Kidney (tissue), 14 donors: Measurements from ENCODE around the gene NEK7. TPM values are rescaled to one million over a fixed set of nuclear protein-coding genes. Genes with fewer than 3 reads are reported as not detected.
A peak's percentile ranks its signal among the peaks of the same experiment; 100 is the strongest.

Experiments
- DNase-seq, 5 donors: peaks; one replicate each; pipeline ENCODE4 v3.0.0-alpha.2; 2013 to 2020
- FAIRE-seq: peaks from 2 replicates; lab custom pipeline; 2012; peaks lifted over from hg19 to GRCh38; lab: Jason Lieb, UNC
- H3K27ac ChIP-seq, 2 donors: one replicate each; pipeline ENCODE4 v1.7.0; 2013; ENCODE audit warnings: low read depth in 2 of 2, low read length in 2 of 2, inconsistent platforms in 1 of 2
- H3K27me3 ChIP-seq: one replicate; pipeline ENCODE4 v1.7.1; 2013; ENCODE audit warnings: low read length, inconsistent platforms; ENCODE audit not compliant: control insufficient read depth, insufficient read depth
- H3K36me3 ChIP-seq, 3 donors: one replicate each; pipeline versions ENCODE4 v1.7.0 to v1.7.1; 2013; ENCODE audit warnings: low read length in 3 of 3, control low read depth in 1 of 3, inconsistent platforms in 1 of 3; ENCODE audit not compliant: insufficient read depth in 3 of 3, control insufficient read depth in 2 of 3
- H3K4me1 ChIP-seq, 3 donors: one replicate each; pipeline versions ENCODE4 v1.7.0 to v1.7.1; 2013; ENCODE audit warnings: low read length in 3 of 3, inconsistent platforms in 1 of 3, low read depth in 1 of 3; ENCODE audit not compliant: control insufficient read depth in 2 of 3, insufficient read depth in 2 of 3
- H3K4me3 ChIP-seq, 3 donors: one replicate each; pipeline versions ENCODE4 v1.7.0 to v1.8.1; 2013; ENCODE audit warnings: low read length in 3 of 3, control low read depth in 1 of 3, inconsistent platforms in 1 of 3
- H3K9ac ChIP-seq, 3 donors: one replicate each; pipeline versions ENCODE4 v1.7.0 to v1.7.1; 2013; ENCODE audit warnings: low read length in 3 of 3, control low read depth in 1 of 3, inconsistent platforms in 1 of 3
- H3K9me3 ChIP-seq, 3 donors: one replicate each; pipeline versions ENCODE4 v1.7.0 to v1.7.1; 2013; ENCODE audit warnings: low read length in 3 of 3, control low read depth in 1 of 3, inconsistent platforms in 1 of 3; ENCODE audit not compliant: control insufficient read depth in 2 of 3, insufficient read depth in 1 of 3
- intact Hi-C: fragments of 100-400 bp; cut with DNase I; formaldehyde crosslinking; loops from one replicate; pipeline ENCODE4 v1.11.1; 2022
- polyA plus RNA-seq: library from polyadenylated mRNA; stranded (reverse); fragments of 350-450 nt; fragmentation: Illumina TruSeq; extraction: RNeasy Lipid Tissue Mini Kit (QIAGEN cat#74804); gene quantifications from one replicate; pipeline ENCODE4 v1.2.3, GENCODE V29; 2014; ENCODE audit warnings: low read depth, low replicate concordance; ENCODE audit not compliant: insufficient read depth
- total RNA-seq: library from RNA; stranded (reverse); fragmentation: NEBNext Ultra II Directional; extraction: Animal tissue kit (Norgen Biotek cat#: 25700); gene quantifications from one replicate; pipeline ENCODE4 v1.2.1, GENCODE V29; 2021
- TF ChIP-seq, protein P1 (sequence below): IDR thresholded peaks from 3 replicates; pipeline ENCODE4 v1.5.1; 2012; ENCODE audit warnings: mild to moderate bottlenecking, moderate library complexity, borderline replicate concordance; ENCODE audit not compliant: insufficient read depth; ENCODE audit errors: extremely low read depth
- donor health status: control.
- donor health status: control.
- donor health status: control.
- donor health status: control.
- donor health status: control.
- donor health status: DM: yes; HTN: yes; CAD: no.
- donor health status: Normal renal cell carcinoma (clear cell type).

NEK7 gene
- total and polyA plus RNA-seq, 2 donors from 2014 or later = 17.3 to 65.5 TPM

DNA sequence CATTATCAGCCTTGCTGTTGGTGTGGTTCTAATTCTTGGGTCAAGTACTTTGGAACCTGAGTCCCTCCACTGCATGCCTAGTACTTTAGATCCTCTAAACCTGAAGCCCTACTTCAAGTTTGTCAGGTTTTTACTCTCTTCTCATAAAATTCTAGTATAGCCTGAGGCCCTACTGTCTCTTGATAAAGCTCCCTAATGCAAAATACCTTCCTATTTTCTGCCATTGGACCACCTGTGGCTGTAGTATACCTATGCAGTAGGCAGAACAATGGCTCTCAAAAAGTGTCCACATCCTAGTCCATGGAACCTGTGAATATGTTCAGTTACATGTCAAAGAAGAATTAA lies 47.5 kb upstream of the NEK7 start:
- DNase-seq (no peak), FAIRE-seq (no peak)
- no peak overlapping the region for H3K4me3 ChIP-seq
- intact Hi-C loops = no loop called here
- TF ChIP-seq, protein P1, sequence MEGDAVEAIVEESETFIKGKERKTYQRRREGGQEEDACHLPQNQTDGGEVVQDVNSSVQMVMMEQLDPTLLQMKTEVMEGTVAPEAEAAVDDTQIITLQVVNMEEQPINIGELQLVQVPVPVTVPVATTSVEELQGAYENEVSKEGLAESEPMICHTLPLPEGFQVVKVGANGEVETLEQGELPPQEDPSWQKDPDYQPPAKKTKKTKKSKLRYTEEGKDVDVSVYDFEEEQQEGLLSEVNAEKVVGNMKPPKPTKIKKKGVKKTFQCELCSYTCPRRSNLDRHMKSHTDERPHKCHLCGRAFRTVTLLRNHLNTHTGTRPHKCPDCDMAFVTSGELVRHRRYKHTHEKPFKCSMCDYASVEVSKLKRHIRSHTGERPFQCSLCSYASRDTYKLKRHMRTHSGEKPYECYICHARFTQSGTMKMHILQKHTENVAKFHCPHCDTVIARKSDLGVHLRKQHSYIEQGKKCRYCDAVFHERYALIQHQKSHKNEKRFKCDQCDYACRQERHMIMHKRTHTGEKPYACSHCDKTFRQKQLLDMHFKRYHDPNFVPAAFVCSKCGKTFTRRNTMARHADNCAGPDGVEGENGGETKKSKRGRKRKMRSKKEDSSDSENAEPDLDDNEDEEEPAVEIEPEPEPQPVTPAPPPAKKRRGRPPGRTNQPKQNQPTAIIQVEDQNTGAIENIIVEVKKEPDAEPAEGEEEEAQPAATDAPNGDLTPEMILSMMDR = no peak
- H3K27ac ChIP-seq = no peak overlapping the region
- H3K9me3 ChIP-seq = no peaks in the 10 kb centered on the region
- no peaks in the 10 kb centered on the region for H3K27me3 ChIP-seq
- H3K36me3 ChIP-seq = no peaks in the 10 kb centered on the region
- H3K4me1 ChIP-seq = no peaks in the 10 kb centered on the region
- no peak overlapping the region for H3K9ac ChIP-seq

DNA sequence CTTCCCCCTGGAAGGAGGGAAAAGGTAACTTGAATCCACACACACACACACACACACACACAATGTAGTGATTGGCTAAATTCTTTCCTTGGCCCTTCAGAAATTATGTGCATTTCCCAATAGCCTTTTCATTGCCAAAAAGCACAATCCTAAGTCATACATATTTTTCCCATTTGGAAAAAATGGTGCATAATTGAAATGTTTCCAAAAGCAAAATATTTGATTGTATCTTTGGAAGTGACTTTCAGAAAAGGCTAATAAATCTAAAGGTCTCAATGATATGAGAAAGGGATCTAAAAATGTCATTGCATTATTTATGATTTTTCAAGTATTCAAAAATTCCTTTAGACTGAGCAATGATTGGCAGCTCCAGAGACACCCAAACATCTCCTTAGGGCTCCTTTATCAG lies 43.5 kb upstream of the NEK7 start:
- Histone ChIP-seq H3K27ac (no peak overlapping the region), H3K9me3 (no peaks in the 10 kb centered on the region), H3K36me3 (no peaks in the 10 kb centered on the region), H3K4me3 (no peak overlapping the region), H3K9ac (no peak overlapping the region), H3K27me3 (no peaks in the 10 kb centered on the region), H3K4me1 (no peaks in the 10 kb centered on the region)
- intact Hi-C loops = no loop called here
- no peak for DNase-seq
- TF ChIP-seq, protein P1 = no peak
- no peak for FAIRE-seq

DNA sequence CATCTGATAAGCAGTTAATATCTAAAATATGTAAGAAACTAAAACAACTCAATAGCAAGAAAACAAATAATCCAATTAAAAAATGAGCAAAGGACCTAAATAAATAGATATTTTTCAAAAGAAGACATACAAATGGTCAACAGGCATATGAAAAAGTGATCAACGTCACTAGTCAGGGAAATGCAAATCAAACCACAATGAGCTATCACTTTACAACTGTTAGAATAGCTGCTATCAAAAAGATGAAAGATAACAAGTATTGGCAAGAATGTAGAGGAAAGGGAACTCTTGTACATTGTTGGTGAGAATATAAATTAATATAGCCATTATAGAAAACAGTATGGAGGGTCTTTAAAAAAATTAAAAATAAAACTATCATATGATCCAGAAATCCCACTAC lies 40.7 kb upstream of the NEK7 start:
- Histone ChIP-seq H3K4me1 (no peaks in the 10 kb centered on the region), H3K27ac (no peak overlapping the region), H3K9ac (no peak overlapping the region), H3K4me3 (no peak overlapping the region), H3K9me3 (no peaks in the 10 kb centered on the region), H3K27me3 (no peaks in the 10 kb centered on the region), H3K36me3 (no peaks in the 10 kb centered on the region)
- TF ChIP-seq, protein P1 = no peak
- intact Hi-C loops = no loop called here
- FAIRE-seq (peak; percentile 30), DNase-seq (no peak)

DNA sequence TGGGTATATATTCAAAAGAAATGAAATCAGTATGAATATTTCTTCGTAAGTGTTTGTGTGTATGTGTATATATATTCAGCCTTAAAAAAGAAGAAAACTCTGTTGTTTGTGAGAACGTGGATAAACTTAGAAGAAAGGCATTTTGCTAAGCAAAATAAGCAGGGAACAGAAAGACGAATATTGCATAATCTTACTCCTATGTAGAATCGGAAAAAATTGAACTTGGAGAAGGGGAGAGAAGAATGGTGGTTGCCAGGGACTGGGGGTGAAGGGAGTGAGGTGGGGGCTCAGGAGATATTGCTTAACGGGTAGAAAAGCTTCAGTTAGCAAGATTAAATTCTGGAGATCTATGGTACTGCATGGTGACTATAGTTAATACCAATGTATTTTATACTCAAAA lies 40.3 kb upstream of the NEK7 start:
- TF ChIP-seq, protein P1 = no peak
- Histone ChIP-seq H3K27ac (no peak overlapping the region), H3K9ac (no peak overlapping the region), H3K4me1 (no peaks in the 10 kb centered on the region), H3K9me3 (no peaks in the 10 kb centered on the region), H3K27me3 (no peaks in the 10 kb centered on the region), H3K4me3 (no peak overlapping the region), H3K36me3 (no peaks in the 10 kb centered on the region)
- intact Hi-C loops = no loop called here
- FAIRE-seq (no peak), DNase-seq (no peak)
